GM10248 (cell line): ENCODE measurements around the gene RANBP2.
A peak's percentile ranks its signal among the peaks of the same experiment; 100 is the strongest.
"Not testable (repeated sequence)": the region's sequence is repeated elsewhere in the genome, so short reads cannot be mapped to it uniquely, and the experiment has no call there.

Experiments used
- CTCF ChIA-PET: fragments of 300-600 bp; sonication (Branson Sonifier 250); formaldehyde crosslinking; extraction: SDS; loops from one replicate; lab custom pipeline; 2021; ENCODE audit warnings: antibody characterized with exemption; lab: Yijun Ruan, JAX
- POLR2A ChIA-PET: fragments of 350-650 bp; sonication (Branson Sonifier 250); formaldehyde crosslinking; extraction: SDS; loops from one replicate; lab custom pipeline; 2020; ENCODE audit warnings: antibody characterized with exemption; lab: Yijun Ruan, JAX
- DNase-seq: peaks from one replicate; pipeline ENCODE4 v3.0.0; 2012; ENCODE audit errors: extremely low spot score
- CTCF ChIP-seq: IDR thresholded peaks from 2 replicates; pipeline ENCODE4 v1.5.1; 2012; ENCODE audit warnings: mild to moderate bottlenecking, low read depth; ENCODE audit errors: extremely low read depth, missing control alignments, control extremely low read depth

The RANBP2 gene

GRCh38 chr2:108719149-108720044, at the start of gene RANBP2:
RANBP2 (plus strand) TSS chr2:108719482; CDS start chr2:108719607, 125 bp downstream.
- no peak for TF ChIP-seq CTCF
- DNase-seq: peak; percentile 91
- POLR2A ChIA-PET: no interaction called here
- CTCF ChIA-PET: interaction anchor here (2.6 kb wide), 1 partner anchor 83 kb away, joined by 5 read pairs; no protein-coding TSS in a partner anchor

GRCh38 chr2:108670282-108670681, 49.0 kb upstream of the RANBP2 start:
- CTCF ChIA-PET, POLR2A ChIA-PET, DNase-seq: not testable (repeated sequence)

- POLR2A ChIA-PET, DNase-seq, CTCF ChIA-PET: not testable (repeated sequence)
These were observed 47.0 kb upstream of the RANBP2 start for GRCh38 chr2:108672200-108672805.

- CTCF ChIA-PET: interaction anchor here (1.5 kb wide), 1 partner anchor 40 kb away, joined by 4 read pairs; no protein-coding TSS in a partner anchor
- POLR2A ChIA-PET, DNase-seq: not testable (repeated sequence)
These were observed 42.8 kb upstream of the RANBP2 start for GRCh38 chr2:108676522-108676921.

GRCh38 chr2:108677239-108677744, 42.0 kb upstream of the RANBP2 start:
- POLR2A ChIA-PET, CTCF ChIA-PET, DNase-seq: not testable (repeated sequence)

GRCh38 chr2:108678198-108678651, 41.1 kb upstream of the RANBP2 start:
- DNase-seq, POLR2A ChIA-PET, CTCF ChIA-PET: not testable (repeated sequence)

- CTCF ChIA-PET, DNase-seq, POLR2A ChIA-PET: not testable (repeated sequence)
These were observed 38.5 kb upstream of the RANBP2 start for GRCh38 chr2:108680805-108681204.

- DNase-seq, CTCF ChIA-PET: not testable (repeated sequence)
- POLR2A ChIA-PET: interaction anchor here (0.7 kb wide), 1 partner anchor 14 kb away, joined by 3 read pairs; no protein-coding TSS in a partner anchor
These were observed 30.2 kb upstream of the RANBP2 start for GRCh38 chr2:108688818-108689756.

GRCh38 chr2:108690001-108690400, 29.3 kb upstream of the RANBP2 start:
- CTCF ChIA-PET, DNase-seq, POLR2A ChIA-PET: not testable (repeated sequence)

- TF ChIP-seq CTCF: no peak
- CTCF ChIA-PET: no interaction called here
- POLR2A ChIA-PET: no interaction called here
- DNase-seq: no peak
These were observed 27.8 kb upstream of the RANBP2 start for GRCh38 chr2:108691447-108691846.
